Fibroblast of skin of abdomen (primary cell): ENCODE data around the gene SIPA1L3.

ENCODE experiments used
- DNase-seq: peaks from one replicate; pipeline ENCODE4 v3.0.0-alpha.2; 2013

The SIPA1L3 gene

GRCh38 chr19:37977992-37978391 is 71.0 kb downstream of the SIPA1L3 start:
- peak; percentile 87 for DNase-seq

GRCh38 chr19:37979547-37980082 is 72.6 kb downstream of the SIPA1L3 start:
- no peak for DNase-seq

- DNase-seq, result no peak
Observed at GRCh38 chr19:37980419-37981170, 73.6 kb downstream of the SIPA1L3 start.

- DNase-seq, result no peak
Observed at GRCh38 chr19:37981785-37982475, 74.9 kb downstream of the SIPA1L3 start.

GRCh38 chr19:37982655-37983054 is 75.6 kb downstream of the SIPA1L3 start:
- DNase-seq, result no peak

- DNase-seq, result no peak
Observed at GRCh38 chr19:37983153-37983552, 76.1 kb downstream of the SIPA1L3 start.

GRCh38 chr19:37983916-37984315 is 76.9 kb downstream of the SIPA1L3 start:
- no peak for DNase-seq

- no peak for DNase-seq
Observed at GRCh38 chr19:37986048-37986750, 79.2 kb downstream of the SIPA1L3 start.

GRCh38 chr19:37987356-37988332 is 80.6 kb downstream of the SIPA1L3 start:
- no peak for DNase-seq

GRCh38 chr19:37988758-37989635 is 82.0 kb downstream of the SIPA1L3 start:
- no peak for DNase-seq

- DNase-seq, result no peak
Observed at GRCh38 chr19:37989855-37990254, 82.8 kb downstream of the SIPA1L3 start.

GRCh38 chr19:37990362-37990761 is 83.4 kb downstream of the SIPA1L3 start:
- DNase-seq, result no peak

GRCh38 chr19:37991176-37991835 is 84.3 kb downstream of the SIPA1L3 start:
- no peak for DNase-seq

GRCh38 chr19:37991841-37992248 is 84.8 kb downstream of the SIPA1L3 start:
- no peak for DNase-seq

GRCh38 chr19:37992761-37993160 is 85.8 kb downstream of the SIPA1L3 start:
- DNase-seq, result no peak

GRCh38 chr19:37994823-37995130 is 87.8 kb downstream of the SIPA1L3 start:
- no peak for DNase-seq

- no peak for DNase-seq
Observed at GRCh38 chr19:37995346-37995745, 88.3 kb downstream of the SIPA1L3 start.

- DNase-seq, result peak; percentile 91
Observed at GRCh38 chr19:37997911-37998344, 90.9 kb downstream of the SIPA1L3 start.

GRCh38 chr19:37998801-37999308 is 91.8 kb downstream of the SIPA1L3 start:
- DNase-seq, result no peak
